Testis (tissue), 3 donors: ENCODE results near the gene ARR3. TPM values are rescaled to one million over a fixed set of nuclear protein-coding genes. Genes with fewer than 3 reads are reported as not detected.

Source experiments
- DNase-seq: peaks from one replicate; pipeline ENCODE4 v3.0.0-alpha.2; 2019
- H3K27ac ChIP-seq, 2 donors: fragments of 200-600 bp; sonication (generic); one replicate each; pipeline ENCODE4 v1.5.1; 2019
- H3K27me3 ChIP-seq: fragments of 200-600 bp; sonication (generic); one replicate; pipeline ENCODE4 v1.5.1; 2019
- H3K36me3 ChIP-seq: fragments of 200-600 bp; sonication (generic); one replicate; pipeline ENCODE4 v1.5.1; 2017; ENCODE audit warnings: low read depth; ENCODE audit errors: missing control alignments
- H3K4me1 ChIP-seq: fragments of 200-600 bp; sonication (generic); one replicate; pipeline ENCODE4 v1.5.1; 2019
- H3K4me3 ChIP-seq, 2 donors: fragments of 200-600 bp; sonication (generic); one replicate each; pipeline ENCODE4 v1.5.1; 2017 to 2019
- H3K9me3 ChIP-seq: fragments of 200-600 bp; sonication (generic); one replicate; pipeline ENCODE4 v1.5.1; 2017
- POLR2A ChIP-seq: fragments of 450-650 bp; IDR thresholded peaks from one replicate; pipeline ENCODE4 v1.6.1; 2017; ENCODE audit warnings: antibody characterized with exemption, mild to moderate bottlenecking, moderate library complexity
- WGBS, 2 donors: methylation state at CpG; one replicate each; pipeline ENCODE4 v1.1.5; 2018; 5-methylcytosine and 5-hydroxymethylcytosine counted together
- intact Hi-C: fragments of 100-400 bp; cut with DNase I; formaldehyde crosslinking; loops from one replicate; pipeline ENCODE4 v1.15.1; 2023; ENCODE audit warnings: low total_unique reads
- polyA plus RNA-seq: library from polyadenylated mRNA; stranded (reverse); fragments of 350-450 nt; fragmentation: Illumina TruSeq; extraction: RNeasy Lipid Tissue Mini Kit (QIAGEN cat#74804); gene quantifications from one replicate; pipeline ENCODE4 v1.2.3, GENCODE V29; 2014; ENCODE audit warnings: low read depth, low replicate concordance; ENCODE audit not compliant: insufficient read depth
- total RNA-seq, 2 donors: library from RNA; depleted of rRNA; stranded (reverse); fragments of >200 nt; gene quantifications; one replicate each; pipeline ENCODE4 v1.2.3, GENCODE V29; 2016
- TF ChIP-seq, protein P1 (sequence below), 3 experiments: fragments of 450-650 bp in 2 of 3; fragments of 200-600 bp in 1 of 3; sonication (generic) in 1 of 3; IDR thresholded peaks; one replicate each; pipeline ENCODE4 v1.5.1; 2016 to 2019; ENCODE audit warnings: antibody characterized with exemption in 3 of 3, mild to moderate bottlenecking in 2 of 3, moderate library complexity in 1 of 3

Gene ARR3
- total and polyA plus RNA-seq, 3 donors from 2014 or later, result not detected

DNA sequence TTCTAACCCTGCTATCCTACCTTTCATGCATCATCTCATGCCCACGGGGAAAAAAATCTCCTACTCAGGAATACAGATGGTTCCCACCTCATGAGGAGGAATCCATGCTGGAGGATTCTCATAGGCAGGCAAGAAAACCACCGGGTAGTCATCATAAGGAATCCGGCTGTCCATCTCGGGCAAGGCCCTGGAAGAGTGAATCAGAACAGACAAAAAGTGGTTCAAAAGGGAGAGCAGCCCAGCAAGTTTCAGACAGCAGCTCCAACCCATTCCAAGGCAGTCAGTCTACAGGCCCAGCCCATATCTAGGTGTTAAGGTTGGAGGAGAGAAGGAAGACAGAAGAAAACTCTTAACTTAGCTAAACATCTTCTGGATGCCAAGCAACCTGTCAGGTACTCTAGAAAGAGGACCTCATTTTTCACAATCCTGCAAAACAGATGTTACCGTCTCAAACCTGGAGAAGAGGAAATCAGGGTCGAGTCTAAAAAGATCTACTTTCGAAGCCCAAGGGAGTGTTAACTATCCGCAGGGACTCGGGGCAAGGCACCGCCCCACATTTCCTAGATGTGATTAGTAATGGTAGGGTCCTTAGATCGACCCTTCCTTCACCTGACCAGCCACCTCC, 21.1 kb downstream of the ARR3 start:
- H3K36me3 ChIP-seq, result no peaks in the 10 kb centered on the region
- peaks cover 3% of the 10 kb centered on the region for H3K4me1 ChIP-seq
- intact Hi-C loops, result no loop called here
- H3K9me3 ChIP-seq, result no peaks in the 10 kb centered on the region
- peak overlapping the region; percentile 41 to 64 for H3K4me3 ChIP-seq
- TF ChIP-seq, protein P1, sequence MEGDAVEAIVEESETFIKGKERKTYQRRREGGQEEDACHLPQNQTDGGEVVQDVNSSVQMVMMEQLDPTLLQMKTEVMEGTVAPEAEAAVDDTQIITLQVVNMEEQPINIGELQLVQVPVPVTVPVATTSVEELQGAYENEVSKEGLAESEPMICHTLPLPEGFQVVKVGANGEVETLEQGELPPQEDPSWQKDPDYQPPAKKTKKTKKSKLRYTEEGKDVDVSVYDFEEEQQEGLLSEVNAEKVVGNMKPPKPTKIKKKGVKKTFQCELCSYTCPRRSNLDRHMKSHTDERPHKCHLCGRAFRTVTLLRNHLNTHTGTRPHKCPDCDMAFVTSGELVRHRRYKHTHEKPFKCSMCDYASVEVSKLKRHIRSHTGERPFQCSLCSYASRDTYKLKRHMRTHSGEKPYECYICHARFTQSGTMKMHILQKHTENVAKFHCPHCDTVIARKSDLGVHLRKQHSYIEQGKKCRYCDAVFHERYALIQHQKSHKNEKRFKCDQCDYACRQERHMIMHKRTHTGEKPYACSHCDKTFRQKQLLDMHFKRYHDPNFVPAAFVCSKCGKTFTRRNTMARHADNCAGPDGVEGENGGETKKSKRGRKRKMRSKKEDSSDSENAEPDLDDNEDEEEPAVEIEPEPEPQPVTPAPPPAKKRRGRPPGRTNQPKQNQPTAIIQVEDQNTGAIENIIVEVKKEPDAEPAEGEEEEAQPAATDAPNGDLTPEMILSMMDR (IDR thresholded peaks at IDR 0.05), result no peak
- no peak for TF ChIP-seq POLR2A
- WGBS, 2 donors, result 13 to 27% methylated on average over 3 to 9 of the region's 11 CpGs
- no peak for DNase-seq
- no peak overlapping the region for H3K27ac ChIP-seq
- H3K27me3 ChIP-seq, result no peaks in the 10 kb centered on the region

DNA sequence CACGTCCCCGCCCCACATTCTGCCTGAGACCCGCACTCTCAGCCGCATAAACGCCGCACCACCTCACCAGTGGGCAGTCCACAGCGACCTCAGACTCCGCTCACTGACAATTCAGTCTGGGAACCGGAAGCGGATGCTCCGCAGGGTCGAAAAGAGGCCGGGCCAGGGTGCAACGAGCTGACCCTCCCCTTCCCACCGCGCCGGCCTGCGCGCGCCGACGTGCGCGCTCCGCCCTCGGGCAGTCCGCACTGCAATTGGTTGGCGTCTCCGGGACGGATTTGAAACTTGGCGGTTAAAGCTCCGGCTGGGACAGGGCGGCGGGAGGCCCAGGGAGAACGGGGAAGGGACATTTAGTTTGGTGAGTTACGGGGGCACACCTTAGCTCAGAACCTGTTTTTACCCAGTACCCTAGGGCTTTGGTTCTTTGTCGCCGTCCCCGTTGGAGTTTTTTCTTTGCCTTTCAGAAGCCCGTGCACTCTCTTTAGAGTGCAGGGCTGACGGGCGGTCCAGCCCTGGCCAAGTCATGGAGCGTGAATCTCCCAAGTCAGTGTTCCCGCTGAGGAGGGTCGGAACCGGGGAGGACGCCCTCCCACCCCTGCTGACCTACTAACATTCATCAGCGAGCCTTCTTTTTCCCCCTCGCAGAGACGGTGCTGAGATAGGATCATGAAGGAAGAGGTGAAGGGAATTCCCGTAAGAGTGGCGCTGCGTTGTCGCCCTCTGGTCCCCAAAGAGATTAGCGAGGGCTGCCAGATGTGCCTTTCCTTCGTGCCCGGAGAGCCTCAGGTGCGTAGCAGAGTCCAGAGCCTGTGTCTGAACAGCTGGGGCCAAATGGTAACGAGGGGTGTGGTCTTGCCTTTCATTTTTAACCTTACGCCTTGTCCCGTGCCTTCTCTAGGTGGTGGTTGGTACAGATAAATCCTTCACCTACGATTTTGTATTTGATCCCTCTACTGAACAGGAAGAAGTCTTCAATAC, 21.9 kb downstream of the ARR3 start, which contains the start of the genes KIF4A and PDZD11:
TSS of gene KIF4A (plus strand) at position 312 of the 978 bp plus-strand sequence. CDS start at position 667, 355 bp downstream.
TSS of gene PDZD11 (minus strand) at position 135 of the 978 bp plus-strand sequence. CDS start 586 bp downstream, outside the sequence.
- H3K27ac ChIP-seq, result no peak within 1 kb of the TSS
- H3K9me3 ChIP-seq, result no peaks in the 10 kb centered on the region
- peak within 1 kb of the TSS; percentile 41 to 64 for H3K4me3 ChIP-seq
- H3K4me1 ChIP-seq, result peaks cover 3% of the 10 kb centered on the region
- intact Hi-C loops, result no loop called here
- peak; percentile 84 for DNase-seq
- 0% methylated on average over 3 to 27 of the region's 62 CpGs for WGBS, 2 donors
- H3K27me3 ChIP-seq, result no peaks in the 10 kb centered on the region
- no peaks in the 10 kb centered on the region for H3K36me3 ChIP-seq
- TF ChIP-seq, protein P1 (IDR thresholded peaks at IDR 0.05), result no peak
- no peak for TF ChIP-seq POLR2A

DNA sequence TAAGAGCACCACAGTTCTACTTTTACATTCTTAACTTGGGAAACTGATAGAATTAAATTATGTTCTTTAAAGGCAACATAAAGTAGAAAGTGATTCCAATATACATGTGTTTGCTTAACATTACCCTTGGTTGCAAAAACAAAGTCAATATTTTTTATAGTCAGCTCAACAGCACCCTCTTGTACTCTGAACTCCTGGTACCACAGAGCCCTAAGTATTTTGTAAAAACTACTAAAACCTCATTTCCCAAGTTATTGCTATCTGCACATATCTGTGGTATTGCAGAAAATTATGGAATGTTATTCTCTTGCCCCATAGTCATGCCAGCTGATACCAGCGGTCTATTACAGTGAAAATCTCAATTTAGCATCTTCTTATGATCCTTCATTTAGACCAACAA, 24.7 kb downstream of the ARR3 start:
- intact Hi-C loops, result no loop called here
- H3K27ac ChIP-seq, result no peak overlapping the region
- no peaks in the 10 kb centered on the region for H3K9me3 ChIP-seq
- TF ChIP-seq POLR2A, result no peak
- TF ChIP-seq, protein P1 (IDR thresholded peaks at IDR 0.05), result no peak
- H3K4me3 ChIP-seq, result no peak overlapping the region
- H3K27me3 ChIP-seq, result no peaks in the 10 kb centered on the region
- 0% methylated on average over 1 of the region's 1 CpG for WGBS, 2 donors
- no peak for DNase-seq
- H3K4me1 ChIP-seq, result peaks cover 3% of the 10 kb centered on the region
- no peaks in the 10 kb centered on the region for H3K36me3 ChIP-seq

DNA sequence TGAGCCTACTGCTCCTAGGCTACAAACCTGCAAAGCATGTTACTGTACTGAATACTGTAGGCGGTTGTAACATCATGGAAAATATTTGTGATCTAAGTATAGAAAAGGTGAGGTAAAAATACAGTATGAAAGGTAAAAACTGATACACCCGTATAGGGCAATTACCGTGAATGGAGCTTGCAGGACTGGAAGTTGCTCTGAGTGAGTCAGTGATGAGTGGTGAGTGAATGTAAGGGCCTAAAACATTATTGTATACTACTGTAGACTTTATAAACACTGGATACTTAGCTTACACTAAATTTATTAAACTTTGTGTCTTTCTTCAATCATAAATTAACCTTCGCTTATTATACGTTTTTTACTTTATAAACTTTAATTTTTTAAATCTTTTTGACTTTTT, 25.5 kb downstream of the ARR3 start:
- 91% methylated on average over 5 of the region's 5 CpGs for WGBS, 2 donors

More for the DNA sequence above, 25.5 kb downstream of the ARR3 start:
- H3K27me3 ChIP-seq, result no peaks in the 10 kb centered on the region
- no peaks in the 10 kb centered on the region for H3K9me3 ChIP-seq
- DNase-seq, result no peak
- no peak overlapping the region for H3K27ac ChIP-seq
- no peaks in the 10 kb centered on the region for H3K36me3 ChIP-seq
- TF ChIP-seq POLR2A, result no peak
- TF ChIP-seq, protein P1 (IDR thresholded peaks at IDR 0.05), result no peak
- H3K4me1 ChIP-seq, result peaks cover 3% of the 10 kb centered on the region
- no peak overlapping the region for H3K4me3 ChIP-seq
- intact Hi-C loops, result no loop called here
